OCI-LY1 (cell line): ENCODE data around the gene CDK5RAP3.

Source experiments
- H2AFZ ChIP-seq: fragments of 200-600 bp; sonication (generic), shearing (Covaris generic); 2 replicates; pipeline ENCODE4 v1.6.0; 2014; ENCODE audit warnings: antibody characterized with exemption, mild to moderate bottlenecking, low read length
- H3F3A ChIP-seq: fragments of 200-600 bp; sonication (generic), shearing (Covaris generic); 2 replicates; pipeline ENCODE4 v1.6.0; 2014; ENCODE audit warnings: mild to moderate bottlenecking, antibody characterized with exemption, low read length, moderate library complexity; ENCODE audit not compliant: insufficient read depth
- H3K27ac ChIP-seq: fragments of 200-600 bp; sonication (generic); 2 replicates; pipeline ENCODE4 v1.5.1; 2014; ENCODE audit warnings: low read length, mixed run types, mild to moderate bottlenecking, low read depth; ENCODE audit not compliant: poor library complexity, severe bottlenecking
- H3K27me3 ChIP-seq: fragments of 200-600 bp; sonication (generic); 2 replicates; pipeline ENCODE4 v1.6.0; 2014; ENCODE audit warnings: antibody characterized with exemption, mild to moderate bottlenecking, low read length, moderate library complexity; ENCODE audit not compliant: insufficient read depth
- H3K36me3 ChIP-seq: fragments of 200-600 bp; sonication (generic); 2 replicates; pipeline ENCODE4 v1.6.1; 2014; ENCODE audit warnings: mild to moderate bottlenecking, antibody characterized with exemption, low read length, moderate library complexity, mixed read lengths; ENCODE audit not compliant: insufficient read depth
- H3K4me1 ChIP-seq: fragments of 200-600 bp; sonication (generic); 2 replicates; pipeline ENCODE4 v1.5.1; 2014; ENCODE audit warnings: mild to moderate bottlenecking, low read length, moderate library complexity; ENCODE audit not compliant: insufficient read depth, severe bottlenecking
- H3K4me2 ChIP-seq: fragments of 200-600 bp; sonication (generic), shearing (Covaris generic); 2 replicates; pipeline ENCODE4 v1.6.1; 2014; ENCODE audit warnings: low read length
- H3K4me3 ChIP-seq: fragments of 200-600 bp; sonication (generic); 2 replicates; pipeline ENCODE4 v1.5.1; 2014; ENCODE audit warnings: low read length, low read depth, mild to moderate bottlenecking, mixed read lengths; ENCODE audit not compliant: poor library complexity, severe bottlenecking
- H3K79me2 ChIP-seq: fragments of 200-600 bp; shearing (Covaris generic); 2 replicates; pipeline ENCODE4 v1.6.1; 2016; ENCODE audit warnings: mixed run types, low read length, mixed read lengths; ENCODE audit not compliant: insufficient read depth
- H3K9ac ChIP-seq: fragments of 200-600 bp; sonication (generic), shearing (Covaris generic); 2 replicates; pipeline ENCODE4 v1.6.1; 2014; ENCODE audit warnings: mild to moderate bottlenecking, low read length, mixed read lengths
- H3K9me2 ChIP-seq: fragments of 200-600 bp; sonication (generic), shearing (Covaris generic); 2 replicates; pipeline ENCODE4 v1.6.1; 2014; ENCODE audit warnings: low read depth, mild to moderate bottlenecking, low read length, mixed read lengths
- H3K9me3 ChIP-seq: fragments of 200-600 bp; shearing (Covaris generic); 2 replicates; pipeline ENCODE4 v1.6.1; 2014; ENCODE audit warnings: low read length, mixed read lengths
- H4K20me1 ChIP-seq: fragments of 200-600 bp; sonication (generic), shearing (Covaris generic); 2 replicates; pipeline ENCODE4 v1.6.0; 2016; ENCODE audit warnings: mild to moderate bottlenecking, low read length; ENCODE audit not compliant: insufficient read depth
- CTCF ChIP-seq: fragments of 200-600 bp; sonication (generic), shearing (Covaris generic); IDR thresholded peaks from 2 replicates; pipeline ENCODE4 v1.5.1; 2017; ENCODE audit warnings: mild to moderate bottlenecking, antibody characterized with exemption, low read length, moderate library complexity, mixed read lengths
- EZH2 ChIP-seq: fragments of 200-600 bp; sonication (generic), shearing (Covaris generic); IDR thresholded peaks from 2 replicates; pipeline ENCODE4 v1.8.0; 2017; ENCODE audit warnings: borderline replicate concordance, mixed run types, mild to moderate bottlenecking, antibody characterized with exemption, low read length, moderate library complexity, mixed read lengths

Gene CDK5RAP3

GRCh38 chr17:47946516-47946915 is 24.4 kb upstream of the CDK5RAP3 start:
- Histone ChIP-seq H3K79me2 (no peaks in the 10 kb centered on the region), H3K9ac (no peak overlapping the region), H3K9me2 (no peaks in the 10 kb centered on the region), H3K27me3 (no peaks in the 10 kb centered on the region), H3F3A (no peaks in the 10 kb centered on the region), H3K36me3 (peaks cover 55% of the 10 kb centered on the region), H2AFZ (no peak overlapping the region), H3K4me1 (peaks cover 34% of the 10 kb centered on the region), H3K4me2 (no peak overlapping the region), H3K9me3 (no peaks in the 10 kb centered on the region), H4K20me1 (no peaks in the 10 kb centered on the region), H3K4me3 (no peak overlapping the region), H3K27ac (no peak overlapping the region)
- no peak for TF ChIP-seq CTCF
- TF ChIP-seq EZH2, result no peak

GRCh38 chr17:47946929-47947397 is 23.9 kb upstream of the CDK5RAP3 start:
- Histone ChIP-seq H3F3A (no peaks in the 10 kb centered on the region), H3K4me3 (no peak overlapping the region), H3K27me3 (no peaks in the 10 kb centered on the region), H3K9me3 (no peaks in the 10 kb centered on the region), H3K79me2 (no peaks in the 10 kb centered on the region), H3K27ac (no peak overlapping the region), H3K4me1 (peaks cover 33% of the 10 kb centered on the region), H3K9me2 (no peaks in the 10 kb centered on the region), H3K9ac (no peak overlapping the region), H3K36me3 (peaks cover 58% of the 10 kb centered on the region), H3K4me2 (no peak overlapping the region), H4K20me1 (no peaks in the 10 kb centered on the region), H2AFZ (no peak overlapping the region)
- TF ChIP-seq CTCF, result peak; percentile 89
- no peak for TF ChIP-seq EZH2

- H3K9me2 ChIP-seq, result no peaks in the 10 kb centered on the region
- H2AFZ ChIP-seq, result no peak overlapping the region
- H3K9me3 ChIP-seq, result no peaks in the 10 kb centered on the region
- peaks cover 52% of the 10 kb centered on the region for H3K36me3 ChIP-seq
- no peak for TF ChIP-seq EZH2
- TF ChIP-seq CTCF, result no peak
- peaks cover 18% of the 10 kb centered on the region for H3K4me1 ChIP-seq
- no peaks in the 10 kb centered on the region for H3F3A ChIP-seq
- no peaks in the 10 kb centered on the region for H3K27me3 ChIP-seq
- no peak overlapping the region for H3K4me3 ChIP-seq
- no peaks in the 10 kb centered on the region for H4K20me1 ChIP-seq
- no peaks in the 10 kb centered on the region for H3K79me2 ChIP-seq
- H3K9ac ChIP-seq, result no peak overlapping the region; the same call in 1 of the 2 replicates
- peak overlapping the region; percentile 57; the same call in 1 of the 2 replicates for H3K4me2 ChIP-seq
- H3K27ac ChIP-seq, result no peak overlapping the region
These were observed 22.2 kb upstream of the CDK5RAP3 start for GRCh38 chr17:47948706-47949196.
